HG03097 (cell line): ENCODE results near the gene MISP3.
"Not testable (repeated sequence)": the region's sequence is repeated elsewhere in the genome, so short reads cannot be mapped to it uniquely, and the experiment has no call there.

Source experiments
- ATAC-seq: cut with Tn5 transposase; IDR thresholded peaks from one replicate; pipeline ENCODE4 v1.9.1; 2021; ENCODE audit not compliant: unreplicated experiment, low FRiP score

Gene MISP3

DNA sequence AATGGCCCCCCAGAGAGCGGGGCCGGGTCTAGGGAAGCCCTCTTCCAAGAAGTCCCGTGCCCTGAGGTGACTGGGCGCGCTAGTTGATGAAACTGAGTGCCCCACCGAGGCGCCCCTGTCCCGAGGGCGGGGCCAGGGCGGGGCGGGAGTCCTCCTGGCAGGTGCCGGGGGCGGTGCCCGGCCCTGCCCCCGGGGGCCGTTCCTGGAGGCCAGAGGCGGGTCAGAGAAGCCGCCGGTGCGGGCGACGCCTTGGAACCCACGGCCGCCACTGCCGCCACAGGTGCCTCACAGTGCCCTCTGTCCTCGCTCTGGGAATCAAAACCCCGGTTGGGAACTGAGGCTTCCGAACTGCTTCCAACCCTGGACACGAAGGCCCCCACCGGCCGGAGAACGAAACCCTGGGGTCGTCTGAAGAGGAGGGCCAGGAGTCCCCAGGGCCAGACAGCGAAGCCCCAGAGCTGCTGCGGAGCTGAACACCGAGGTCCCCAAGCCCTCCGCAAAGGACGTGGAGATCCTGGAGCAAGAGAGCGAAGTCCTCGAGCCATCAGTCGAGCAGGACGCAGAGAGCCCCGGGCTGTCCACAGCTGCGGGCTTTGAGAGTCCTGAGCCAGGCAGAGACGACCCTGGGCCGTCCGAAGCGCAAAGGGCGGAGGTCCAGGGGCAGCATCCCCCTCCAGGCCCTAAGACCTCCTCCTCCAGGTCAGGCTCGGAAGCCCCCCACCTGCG, at the start of gene MISP3:
MISP3 (plus strand) TSS at position 252 of the 726 bp plus-strand sequence. CDS start 524 bp downstream, outside the sequence.
- no peak for ATAC-seq

DNA sequence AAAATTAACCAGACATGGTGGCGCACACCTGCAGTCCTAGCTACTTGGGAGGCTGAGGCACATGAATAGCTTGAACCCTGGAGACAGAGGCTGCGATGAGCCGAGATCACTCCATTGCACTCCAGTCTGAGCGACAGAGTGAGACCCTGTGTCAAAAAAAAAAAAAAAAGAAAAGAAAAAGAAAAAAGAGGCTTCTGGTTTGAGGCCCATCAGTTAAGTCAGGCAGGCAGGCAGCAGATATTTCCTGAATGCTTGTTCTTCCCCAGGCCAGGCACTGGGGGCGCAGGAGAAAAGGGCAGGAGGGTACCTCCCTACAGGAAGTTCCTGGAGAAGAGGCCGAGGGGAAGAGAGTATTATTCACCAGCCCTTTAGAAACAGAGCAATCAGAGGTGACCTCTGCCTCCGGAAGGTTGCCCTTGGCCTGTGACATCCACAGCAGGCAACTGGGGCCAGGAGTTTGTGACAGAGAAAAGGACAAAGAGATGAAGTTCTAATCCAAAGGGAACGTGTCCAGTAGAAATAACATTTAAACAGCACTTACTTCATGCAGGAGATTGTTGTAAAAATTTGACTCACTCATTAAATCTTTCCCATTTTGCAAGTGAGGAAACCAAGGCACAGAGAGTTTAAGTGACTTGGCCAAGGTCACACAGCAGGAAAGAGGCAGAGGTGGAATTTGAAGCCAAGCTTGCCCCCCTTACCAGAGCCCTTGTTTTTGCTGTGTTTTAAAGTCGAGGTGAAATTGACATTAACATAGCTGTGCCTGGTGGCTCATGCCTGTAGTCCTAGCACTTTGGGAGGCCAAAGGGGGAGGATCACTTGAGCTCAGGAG, 49.0 kb upstream of the MISP3 start:
- ATAC-seq: no peak

DNA sequence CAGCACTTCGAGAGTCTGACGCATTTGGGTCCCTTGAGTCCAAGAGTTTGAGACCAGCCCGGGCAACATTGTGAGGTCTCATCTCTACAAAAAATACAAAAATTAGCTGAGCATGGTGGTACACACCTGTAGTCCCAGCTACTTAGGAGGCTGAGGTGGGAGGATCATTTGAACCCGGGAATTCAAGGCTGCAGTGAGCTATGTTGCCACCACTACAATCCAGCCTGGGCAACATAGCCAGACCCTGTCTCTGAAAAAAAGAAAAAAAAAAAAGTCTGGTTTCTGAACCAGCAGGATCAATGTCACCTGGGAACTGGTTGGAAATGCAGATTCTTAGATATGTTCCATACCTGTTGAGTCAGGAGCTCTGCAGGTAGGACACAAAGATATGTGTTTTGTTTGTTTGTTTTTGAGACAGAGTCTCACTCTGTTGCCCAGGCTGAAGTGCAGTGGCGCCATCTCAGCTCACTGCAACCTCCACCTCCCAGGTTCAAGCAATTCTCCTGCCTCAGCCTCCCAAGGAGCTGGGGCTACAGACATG, 45.9 kb upstream of the MISP3 start:
- ATAC-seq: not testable (repeated sequence)

DNA sequence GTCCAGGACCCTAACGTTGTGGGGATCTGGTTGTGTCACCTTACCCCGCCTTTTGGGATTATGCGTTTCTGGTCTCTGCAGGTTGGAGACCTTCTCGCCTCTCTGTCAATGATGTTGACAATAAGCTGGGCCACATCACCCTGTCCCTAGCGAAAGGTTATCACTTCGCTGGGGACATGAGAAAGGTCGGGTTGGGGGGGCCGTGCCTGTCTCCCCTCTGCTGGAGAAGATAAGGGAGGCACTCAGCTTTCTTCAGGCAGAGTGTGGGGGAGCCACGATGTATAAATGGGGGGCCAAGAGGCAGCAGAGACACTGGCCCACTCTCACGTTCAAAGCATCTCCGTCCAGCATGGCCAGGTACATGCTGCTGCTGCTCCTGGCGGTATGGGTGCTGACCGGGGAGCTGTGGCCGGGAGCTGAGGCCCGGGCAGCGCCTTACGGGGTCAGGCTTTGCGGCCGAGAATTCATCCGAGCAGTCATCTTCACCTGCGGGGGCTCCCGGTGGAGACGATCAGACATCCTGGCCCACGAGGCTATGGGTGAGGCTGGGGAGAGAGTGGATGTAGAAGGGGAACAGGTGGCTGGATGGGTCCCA, 44.6 kb upstream of the MISP3 start, which contains the start of gene RLN3:
RLN3 (plus strand) TSS at position 293 of the 595 bp plus-strand sequence; CDS start at position 350, 57 bp downstream.
- no peak for ATAC-seq

DNA sequence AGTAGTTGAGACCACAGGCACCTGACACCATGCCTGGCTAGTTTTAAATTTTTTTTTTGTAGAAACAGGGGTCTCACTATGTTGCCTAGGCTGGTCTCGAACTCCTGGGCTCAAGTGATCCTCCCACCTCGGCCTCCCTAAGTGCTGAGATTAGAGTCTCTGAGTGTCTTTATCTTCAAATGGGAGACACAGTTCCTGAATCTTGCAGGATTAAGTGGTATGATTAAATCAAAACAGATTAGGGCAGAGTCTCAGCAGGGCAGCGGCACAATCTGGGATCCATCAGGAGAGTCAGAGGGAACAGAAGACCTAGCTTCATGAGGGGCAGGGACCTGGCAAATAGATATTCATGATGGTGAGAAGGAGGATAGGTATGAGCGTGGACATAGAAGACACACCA, 43.7 kb upstream of the MISP3 start:
- ATAC-seq: no peak

DNA sequence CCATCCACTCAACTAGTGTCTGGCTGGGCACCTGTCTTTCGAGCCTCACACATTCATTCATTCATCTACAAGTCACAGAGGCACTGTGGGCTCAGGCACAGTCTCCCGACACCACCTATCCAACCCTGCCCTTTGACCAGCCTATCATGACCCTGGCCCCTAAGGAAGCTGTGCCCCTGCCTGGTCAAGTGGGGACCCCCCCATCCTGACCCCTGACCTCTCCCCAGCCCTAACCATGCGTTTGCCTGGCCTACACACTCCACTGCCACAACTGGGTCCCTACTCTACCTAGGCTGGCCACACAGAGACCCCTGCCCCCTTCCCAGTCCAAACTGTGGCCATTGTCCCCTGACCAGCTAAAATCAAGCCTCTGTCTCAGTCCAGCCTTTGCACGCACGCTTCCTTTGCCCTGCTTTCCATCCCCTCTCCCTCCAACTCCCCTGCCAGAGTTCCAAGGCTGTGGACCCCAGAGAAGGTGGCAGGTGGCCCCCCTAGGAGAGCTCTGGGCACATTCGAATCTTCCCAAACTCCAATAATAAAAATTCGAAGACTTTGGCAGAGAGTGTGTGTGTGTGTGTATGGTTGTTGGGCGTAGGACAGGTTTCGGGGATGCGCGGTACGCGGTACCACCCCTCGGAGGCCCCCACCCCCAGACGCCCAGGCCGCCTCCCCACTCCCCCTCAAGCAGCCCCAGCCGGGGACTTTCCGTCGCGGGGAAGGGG, 41.4 kb upstream of the MISP3 start:
- no peak for ATAC-seq

DNA sequence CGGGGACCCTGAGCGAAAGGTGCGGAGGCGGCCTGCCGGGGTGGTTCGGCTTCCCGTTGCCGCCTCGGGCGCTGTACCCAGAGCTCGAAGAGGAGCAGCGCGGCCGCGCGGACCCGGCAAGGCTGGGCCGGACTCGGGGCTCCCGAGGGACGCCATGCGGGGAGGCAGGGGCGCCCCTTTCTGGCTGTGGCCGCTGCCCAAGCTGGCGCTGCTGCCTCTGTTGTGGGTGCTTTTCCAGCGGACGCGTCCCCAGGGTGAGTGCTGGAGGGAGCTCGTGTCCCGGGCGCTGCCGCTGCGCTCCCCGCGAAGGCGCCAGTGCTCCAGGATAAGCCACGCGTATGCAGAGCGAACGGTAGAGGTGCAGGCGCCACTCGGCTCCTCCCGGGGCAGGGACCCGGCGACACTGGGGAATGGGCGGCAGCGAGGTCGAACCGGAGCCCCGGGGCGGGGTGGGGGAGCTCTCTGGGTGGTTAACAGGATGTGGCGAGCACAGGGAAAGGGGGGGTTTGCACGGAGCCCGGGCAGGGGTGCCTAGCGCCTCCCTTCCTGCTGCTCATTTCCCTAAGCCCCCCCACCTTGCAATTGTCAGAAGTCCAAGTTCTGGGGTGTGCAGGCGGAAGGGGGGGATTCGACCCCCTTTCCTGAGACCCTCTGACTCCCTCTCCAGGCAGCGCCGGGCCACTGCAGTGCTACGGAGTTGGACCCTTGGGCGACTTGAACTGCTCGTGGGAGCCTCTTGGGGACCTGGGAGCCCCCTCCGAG, 40.7 kb upstream of the MISP3 start, which contains the start of gene IL27RA:
IL27RA (plus strand) TSS at position 44 of the 762 bp plus-strand sequence; CDS start at position 155, 111 bp downstream.
- no peak for ATAC-seq

DNA sequence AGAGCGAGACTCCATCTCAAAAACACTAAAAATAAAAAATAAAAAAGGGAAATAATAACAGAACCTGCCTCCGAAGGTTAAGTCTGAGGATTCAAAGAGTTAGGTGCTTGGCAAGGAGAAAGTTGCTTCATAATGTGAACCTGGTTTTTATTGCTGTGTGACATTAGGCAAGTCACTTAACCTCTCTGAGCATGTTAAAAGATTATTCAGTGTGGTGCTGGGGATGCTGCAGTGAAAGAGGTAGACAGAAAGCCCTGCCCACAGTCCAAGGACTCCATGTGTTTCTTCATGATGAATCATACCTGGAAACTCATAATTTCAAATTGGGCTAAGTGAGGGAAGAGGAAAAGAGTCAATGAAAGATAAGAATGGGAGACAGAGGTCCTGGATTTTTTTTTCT, 38.6 kb upstream of the MISP3 start:
- no peak for ATAC-seq

DNA sequence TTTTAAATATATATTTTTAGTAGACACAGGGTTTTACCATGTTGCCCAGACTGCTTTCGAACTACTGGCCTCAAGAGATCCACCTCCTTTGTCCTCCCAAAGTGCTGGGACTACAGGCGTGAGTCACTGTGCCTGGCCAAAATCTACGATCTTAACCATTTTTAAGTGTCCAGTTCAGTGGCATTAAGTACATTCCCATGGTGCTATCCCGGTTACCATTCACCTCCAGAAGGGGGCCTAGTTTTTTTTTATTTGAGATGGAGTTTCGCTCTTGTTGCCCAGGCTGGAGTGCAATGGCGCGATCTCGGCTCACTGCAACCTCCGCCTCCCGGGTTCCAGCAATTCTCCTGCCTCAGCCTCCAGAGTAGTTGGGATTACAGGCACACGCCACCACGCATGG, 37.4 kb upstream of the MISP3 start:
- not testable (repeated sequence) for ATAC-seq

DNA sequence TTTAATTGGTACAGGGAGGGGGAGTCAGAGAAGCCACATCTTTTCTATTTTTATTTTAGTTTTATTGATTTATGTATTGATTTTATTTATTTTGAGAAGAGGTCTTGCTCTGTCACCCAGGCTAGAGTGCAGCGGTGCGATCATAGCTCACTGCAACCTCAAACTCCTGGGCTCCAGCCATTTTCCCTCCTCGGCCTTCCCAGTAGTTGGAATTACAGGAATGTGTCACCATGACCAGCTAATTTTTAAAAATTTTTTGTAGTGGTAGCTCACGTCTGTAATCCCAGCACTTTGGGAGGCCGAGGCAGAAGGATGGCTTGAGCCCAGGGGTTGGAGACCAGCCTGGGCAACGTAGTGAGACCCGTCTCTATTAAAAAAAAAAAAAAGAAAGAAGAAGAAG, 36.9 kb upstream of the MISP3 start:
- no peak for ATAC-seq

DNA sequence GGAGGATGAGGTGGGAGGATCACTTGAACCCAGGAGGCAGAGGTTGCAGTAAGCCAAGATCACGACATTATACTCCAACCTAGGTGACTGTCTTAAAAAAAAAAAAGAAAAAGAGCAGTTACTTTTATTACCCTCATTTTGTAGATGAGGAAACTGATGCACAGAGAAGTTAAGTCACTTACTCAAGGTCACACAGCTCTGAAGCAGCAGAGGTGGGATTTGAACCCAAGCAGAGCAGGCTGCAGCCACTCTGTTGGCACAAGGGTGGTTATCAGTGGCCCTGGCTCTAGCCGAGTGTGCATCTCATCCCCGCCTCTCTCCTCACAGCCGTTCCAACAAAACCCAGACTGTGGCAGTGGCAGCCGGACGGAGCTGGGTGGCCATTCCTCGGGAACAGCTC, 33.4 kb upstream of the MISP3 start:
- ATAC-seq: no peak

DNA sequence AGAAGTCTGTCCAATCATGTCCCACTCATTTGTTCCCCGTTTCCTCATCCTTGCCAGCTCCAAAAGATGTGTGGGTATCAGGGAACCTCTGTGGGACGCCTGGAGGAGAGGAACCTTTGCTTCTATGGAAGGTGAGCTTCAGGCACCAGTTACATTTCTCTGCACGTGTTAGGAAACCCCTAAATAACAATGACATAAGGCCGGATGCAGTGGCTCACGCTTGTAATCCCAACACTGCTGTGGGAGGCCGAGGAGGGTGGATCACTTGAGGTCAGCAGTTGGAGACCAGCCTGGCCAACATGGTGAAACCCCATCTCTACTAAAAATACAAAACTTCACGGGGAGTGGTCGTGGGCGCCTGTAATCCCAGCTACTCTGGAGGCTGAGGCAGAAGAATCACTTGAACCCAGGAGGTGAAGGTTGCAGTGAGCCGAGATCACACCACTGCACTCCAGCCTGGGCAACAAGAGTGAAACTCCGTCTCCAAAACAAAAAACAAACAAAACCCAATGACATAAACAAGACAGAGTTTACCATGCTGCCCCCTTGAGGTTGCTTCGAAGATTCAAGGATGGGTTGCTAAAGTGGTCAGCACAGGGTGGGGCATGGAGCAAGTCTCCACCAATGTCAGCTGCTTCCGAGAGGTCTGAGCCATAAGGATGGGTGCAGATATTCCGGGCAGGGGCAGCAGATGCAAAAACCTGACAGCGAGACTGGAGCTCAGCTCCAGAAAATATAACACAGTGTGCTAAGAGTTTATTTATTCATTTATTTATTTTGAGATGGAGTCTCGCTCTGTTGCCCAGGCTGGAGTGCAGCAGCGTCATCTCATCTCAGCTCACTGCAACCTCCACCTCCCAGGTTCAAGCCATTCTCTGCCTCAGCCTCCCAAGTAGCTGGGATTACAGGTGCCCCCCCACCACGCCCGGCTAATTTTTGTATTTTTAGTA, 29.7 kb upstream of the MISP3 start:
- not testable (repeated sequence) for ATAC-seq

DNA sequence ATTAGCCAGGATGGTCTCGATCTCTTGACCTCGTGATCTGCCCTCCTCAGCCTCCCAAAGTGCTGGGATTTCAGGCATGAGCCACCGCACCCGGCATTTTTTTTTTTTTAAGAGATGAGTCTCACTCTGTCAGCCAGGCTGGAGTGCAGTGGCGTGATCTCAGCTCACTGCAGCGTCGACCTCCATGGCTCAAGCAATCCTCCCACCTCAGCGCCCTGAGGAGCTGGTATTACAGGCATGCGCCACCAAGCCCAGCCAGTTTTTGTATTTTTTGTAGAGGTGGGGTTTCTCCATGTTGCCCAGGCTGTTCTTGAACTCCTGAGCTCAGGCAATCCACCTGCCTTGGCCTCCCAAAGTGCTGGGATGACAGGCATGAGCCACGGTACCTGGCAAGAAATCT, 24.7 kb upstream of the MISP3 start:
- not testable (repeated sequence) for ATAC-seq

DNA sequence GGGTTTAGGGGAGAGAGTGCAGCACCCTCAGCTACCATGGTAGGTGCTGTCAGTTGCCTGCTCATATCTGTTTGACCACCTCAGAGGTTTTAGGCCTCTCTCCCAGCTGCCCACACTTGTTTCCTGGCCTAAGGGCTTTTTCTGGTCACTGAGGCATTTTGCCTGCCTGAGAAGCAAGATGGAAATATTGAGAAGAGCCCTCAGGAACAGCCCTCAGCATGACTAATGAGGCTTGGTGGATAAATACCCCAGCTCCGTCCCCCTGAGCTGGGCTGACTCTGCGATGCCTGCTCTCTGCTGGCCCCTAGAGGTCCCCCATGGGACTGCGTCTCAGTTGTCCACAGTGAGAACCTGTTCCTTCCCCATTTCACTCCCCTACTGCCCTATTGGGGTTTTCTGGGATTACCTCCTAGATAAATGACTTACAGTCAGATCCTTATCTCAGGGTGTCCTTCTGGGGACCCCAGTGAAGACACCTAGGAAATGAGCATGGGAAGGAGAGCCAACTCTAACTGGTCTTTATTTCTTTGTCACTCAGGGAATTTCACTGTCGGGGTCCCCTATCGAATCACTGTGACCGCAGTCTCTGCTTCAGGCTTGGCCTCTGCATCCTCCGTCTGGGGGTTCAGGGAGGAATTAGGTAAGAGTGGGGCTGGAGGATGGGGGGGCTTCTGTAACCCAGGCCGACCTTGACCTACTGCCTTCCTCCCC, 24.0 kb upstream of the MISP3 start:
- no peak for ATAC-seq

DNA sequence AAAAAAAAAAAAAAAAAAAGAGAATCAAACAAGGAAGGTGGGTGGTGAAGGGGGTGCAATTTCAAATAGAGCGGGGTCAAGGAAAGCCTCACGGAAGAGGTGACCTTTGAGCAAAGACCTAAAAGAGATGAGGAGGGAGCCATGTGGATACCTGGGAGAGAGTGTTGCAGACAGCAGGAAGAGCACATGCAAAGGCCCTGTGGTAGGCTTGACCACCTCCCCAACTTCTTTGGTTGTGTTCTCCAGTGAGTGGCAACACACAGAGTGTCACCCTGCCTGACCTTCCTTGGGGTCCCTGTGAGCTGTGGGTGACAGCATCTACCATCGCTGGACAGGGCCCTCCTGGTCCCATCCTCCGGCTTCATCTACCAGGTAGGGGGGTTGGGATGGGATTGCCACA, 22.1 kb upstream of the MISP3 start:
- ATAC-seq: no peak

DNA sequence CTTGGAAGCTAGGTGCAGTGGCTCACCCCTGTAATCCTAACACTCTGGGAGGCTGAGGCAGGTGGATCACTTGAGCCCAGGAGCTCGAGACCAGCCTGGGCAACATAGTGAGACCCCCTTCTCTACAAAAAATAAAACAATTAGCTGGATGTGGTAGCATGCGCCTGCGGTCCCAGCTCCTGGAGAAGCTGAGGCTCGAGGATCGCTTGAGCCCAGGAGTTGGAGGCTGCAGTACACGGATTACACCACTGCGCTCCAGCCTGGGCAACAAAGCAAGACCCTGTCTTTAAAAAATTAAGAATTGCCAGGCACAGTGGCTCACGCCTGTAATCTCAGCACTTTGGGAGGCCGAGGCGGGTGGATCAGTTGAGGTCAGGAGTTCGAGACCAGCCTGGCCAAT, 21.6 kb upstream of the MISP3 start:
- ATAC-seq: not testable (repeated sequence)

DNA sequence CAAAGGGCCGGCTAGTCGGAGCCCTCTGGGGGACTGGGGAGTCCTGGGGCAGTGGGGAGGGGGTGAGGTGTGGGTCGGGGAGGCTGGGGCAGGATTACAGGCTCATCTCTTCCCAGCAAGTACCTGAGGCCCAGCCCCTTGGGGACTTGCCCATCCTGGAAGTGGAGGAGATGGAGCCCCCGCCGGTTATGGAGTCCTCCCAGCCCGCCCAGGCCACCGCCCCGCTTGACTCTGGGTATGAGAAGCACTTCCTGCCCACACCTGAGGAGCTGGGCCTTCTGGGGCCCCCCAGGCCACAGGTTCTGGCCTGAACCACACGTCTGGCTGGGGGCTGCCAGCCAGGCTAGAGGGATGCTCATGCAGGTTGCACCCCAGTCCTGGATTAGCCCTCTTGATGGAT, 20.6 kb upstream of the MISP3 start:
- ATAC-seq: no peak

DNA sequence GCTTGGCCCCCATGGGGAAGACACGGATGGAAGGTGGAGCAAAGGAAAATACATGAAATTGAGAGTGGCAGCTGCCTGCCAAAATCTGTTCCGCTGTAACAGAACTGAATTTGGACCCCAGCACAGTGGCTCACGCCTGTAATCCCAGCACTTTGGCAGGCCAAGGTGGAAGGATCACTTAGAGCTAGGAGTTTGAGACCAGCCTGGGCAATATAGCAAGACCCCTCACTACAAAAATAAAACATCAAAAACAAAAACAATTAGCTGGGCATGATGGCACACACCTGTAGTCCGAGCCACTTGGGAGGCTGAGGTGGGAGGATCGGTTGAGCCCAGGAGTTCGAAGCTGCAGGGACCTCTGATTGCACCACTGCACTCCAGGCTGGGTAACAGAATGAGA, 20.1 kb upstream of the MISP3 start:
- ATAC-seq: no peak
